Transverse colon (tissue), 4 donors: ENCODE data around the gene COL4A6. TPM values are rescaled to one million over a fixed set of nuclear protein-coding genes. Genes with fewer than 3 reads are reported as not detected.

Experiments used
- DNase-seq: peaks from one replicate; pipeline ENCODE4 v3.0.0-alpha.2; 2019
- H3K27ac ChIP-seq, 4 donors: fragments of 200-600 bp; sonication (generic); 2 replicates each; pipeline ENCODE4 v1.5.1; 2016 to 2018; ENCODE audit warnings: inconsistent platforms in 4 of 4
- H3K27me3 ChIP-seq: fragments of 200-600 bp; sonication (generic); 2 replicates; pipeline ENCODE4 v1.5.1; 2017; ENCODE audit warnings: inconsistent platforms
- H3K36me3 ChIP-seq, 4 donors: fragments of 200-600 bp; sonication (generic); 2 replicates each; pipeline ENCODE4 v1.5.1; 2017 to 2019; ENCODE audit warnings: inconsistent platforms in 4 of 4
- H3K4me1 ChIP-seq, 4 donors: fragments of 200-600 bp; sonication (generic); 2 replicates each; pipeline ENCODE4 v1.5.1; 2017 to 2020; ENCODE audit warnings: inconsistent platforms in 4 of 4
- H3K4me3 ChIP-seq, 4 donors: fragments of 200-600 bp; sonication (generic); 1 replicate in 1 of 4; 2 replicates in 3 of 4; pipeline versions ENCODE4 v1.5.1 to v1.6.1; 2017 to 2019; ENCODE audit warnings: inconsistent platforms in 4 of 4
- H3K9me3 ChIP-seq, 2 donors: fragments of 200-600 bp; sonication (generic); 2 replicates each; pipeline ENCODE4 v1.5.1; 2017 to 2019; ENCODE audit warnings: inconsistent platforms in 2 of 2
- EP300 ChIP-seq: sonication (generic); formaldehyde crosslinking; IDR thresholded peaks from one replicate; pipeline ENCODE4 v1.6.1; 2017; ENCODE audit warnings: antibody characterized with exemption, low read depth
- POLR2A ChIP-seq: fragments of 450-650 bp; IDR thresholded peaks from one replicate; pipeline ENCODE4 v1.6.1; 2016; ENCODE audit warnings: antibody characterized with exemption, mild to moderate bottlenecking, moderate library complexity
- POLR2AphosphoS5 ChIP-seq, 3 donors: sonication (generic); formaldehyde crosslinking; IDR thresholded peaks; one replicate each; pipeline ENCODE4 v1.6.1; 2016; ENCODE audit warnings: antibody characterized with exemption in 3 of 3
- WGBS, 2 donors: methylation state at CpG; one replicate each; pipeline ENCODE4 v1.1.5; 2018; ENCODE audit warnings: low coverage in 1 of 2; 5-methylcytosine and 5-hydroxymethylcytosine counted together
- in situ Hi-C, 4 donors: fragments of 200-750 bp; cut with MboI; loops; one replicate each; pipeline versions ENCODE4 v1.15.0 to v1.15.1; 2017; ENCODE audit warnings: low sequenced_read_pairs in 3 of 4, low pct_ligation_motif_present in 1 of 4, low pct_unique_long_range_greater_than_20kb in 1 of 4
- intact Hi-C: fragments of 100-400 bp; cut with DNase I; formaldehyde crosslinking; loops from one replicate; pipeline ENCODE4 v1.15.1; 2023; ENCODE audit warnings: low total_unique reads
- total RNA-seq, 4 donors: library from RNA; depleted of rRNA; stranded (reverse); fragments of >200 nt; gene quantifications; one replicate each; pipeline ENCODE4 v1.1.0, GENCODE V29; 2016
- TF ChIP-seq, protein P1 (sequence below), 5 experiments: fragments of 200-600 bp in 3 of 5; fragments of 450-650 bp in 2 of 5; sonication (generic) in 3 of 5; IDR thresholded peaks; 1 replicate in 2 of 5; 2 replicates in 3 of 5; pipeline ENCODE4 v1.5.1; 2016 to 2017; ENCODE audit warnings: antibody characterized with exemption in 5 of 5, inconsistent platforms in 3 of 5, mild to moderate bottlenecking in 2 of 5, moderate library complexity in 1 of 5

COL4A6 gene
- total RNA-seq, 4 donors from 2014 or later, result 0.32 to 0.75 (median 0.57) TPM

DNA sequence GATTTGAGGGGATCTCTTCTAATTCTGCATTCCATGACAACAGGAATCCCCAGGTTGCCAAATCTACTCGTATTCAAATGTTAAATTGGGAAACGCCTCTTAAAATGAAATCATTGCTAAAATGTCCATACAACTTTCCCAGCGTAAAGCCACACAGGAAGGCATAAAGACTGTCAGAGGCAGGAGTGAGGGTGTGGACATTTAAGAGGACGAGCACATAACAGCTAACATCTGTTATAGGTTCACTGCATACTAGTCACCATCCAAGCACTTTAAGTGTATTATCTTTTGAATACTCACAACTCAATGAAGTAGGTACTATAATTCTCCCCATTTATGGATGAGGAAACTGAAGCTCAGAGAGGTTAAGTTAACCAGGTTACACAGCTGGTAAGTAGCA, 311.1 kb downstream of the COL4A6 start:
- DNase-seq, result no peak
- Histone ChIP-seq H3K4me3 (no peak overlapping the region), H3K4me1 (no peaks in the 10 kb centered on the region), H3K9me3 (no peaks in the 10 kb centered on the region), H3K27me3 (no peaks in the 10 kb centered on the region), H3K27ac (no peak overlapping the region), H3K36me3 (no peaks in the 10 kb centered on the region)
- in situ Hi-C loops (no loop called here), intact Hi-C loops (no loop called here)
- 79 to 100% methylated on average over 2 to 4 of the region's 4 CpGs for WGBS, 2 donors
- TF ChIP-seq, protein P1, sequence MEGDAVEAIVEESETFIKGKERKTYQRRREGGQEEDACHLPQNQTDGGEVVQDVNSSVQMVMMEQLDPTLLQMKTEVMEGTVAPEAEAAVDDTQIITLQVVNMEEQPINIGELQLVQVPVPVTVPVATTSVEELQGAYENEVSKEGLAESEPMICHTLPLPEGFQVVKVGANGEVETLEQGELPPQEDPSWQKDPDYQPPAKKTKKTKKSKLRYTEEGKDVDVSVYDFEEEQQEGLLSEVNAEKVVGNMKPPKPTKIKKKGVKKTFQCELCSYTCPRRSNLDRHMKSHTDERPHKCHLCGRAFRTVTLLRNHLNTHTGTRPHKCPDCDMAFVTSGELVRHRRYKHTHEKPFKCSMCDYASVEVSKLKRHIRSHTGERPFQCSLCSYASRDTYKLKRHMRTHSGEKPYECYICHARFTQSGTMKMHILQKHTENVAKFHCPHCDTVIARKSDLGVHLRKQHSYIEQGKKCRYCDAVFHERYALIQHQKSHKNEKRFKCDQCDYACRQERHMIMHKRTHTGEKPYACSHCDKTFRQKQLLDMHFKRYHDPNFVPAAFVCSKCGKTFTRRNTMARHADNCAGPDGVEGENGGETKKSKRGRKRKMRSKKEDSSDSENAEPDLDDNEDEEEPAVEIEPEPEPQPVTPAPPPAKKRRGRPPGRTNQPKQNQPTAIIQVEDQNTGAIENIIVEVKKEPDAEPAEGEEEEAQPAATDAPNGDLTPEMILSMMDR (IDR thresholded peaks at IDR 0.05), result no peak
- TF ChIP-seq EP300, result no peak
- TF ChIP-seq POLR2AphosphoS5 (IDR thresholded peaks at IDR 0.05), result no peak
- no peak for TF ChIP-seq POLR2A

DNA sequence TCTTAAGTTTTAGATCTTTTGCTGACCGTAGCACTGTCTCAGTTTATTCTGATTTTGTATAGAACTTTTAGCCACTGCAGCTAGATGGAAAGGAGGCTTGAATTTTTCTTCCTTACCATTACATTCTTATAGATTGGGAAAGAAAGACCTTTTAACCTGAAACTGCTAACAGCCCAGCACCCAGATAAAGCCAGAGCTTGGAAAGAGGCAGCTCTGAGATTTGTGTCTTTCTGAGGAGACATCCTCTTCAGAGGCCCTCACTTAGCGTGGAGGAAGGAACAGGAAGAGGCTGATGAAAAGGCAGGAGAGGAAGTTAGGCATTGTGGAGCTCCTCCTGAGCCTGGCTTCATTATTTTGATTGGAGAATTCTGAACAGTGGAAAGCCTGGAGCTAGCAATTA, 311.6 kb downstream of the COL4A6 start:
- TF ChIP-seq EP300 (no peak), POLR2AphosphoS5 (IDR thresholded peaks at IDR 0.05) (no peak), POLR2A (no peak)
- TF ChIP-seq, protein P1 (IDR thresholded peaks at IDR 0.05), result no peak
- Histone ChIP-seq H3K4me3 (no peak overlapping the region), H3K4me1 (no peaks in the 10 kb centered on the region), H3K36me3 (no peaks in the 10 kb centered on the region), H3K27me3 (no peaks in the 10 kb centered on the region), H3K27ac (no peak overlapping the region), H3K9me3 (no peaks in the 10 kb centered on the region)
- no peak for DNase-seq
- in situ Hi-C loops (no loop called here), intact Hi-C loops (no loop called here)
- 75% methylated on average over 2 of the region's 2 CpGs; no CpG with 5 or more reads in 1 of the 2 donors for WGBS, 2 donors

DNA sequence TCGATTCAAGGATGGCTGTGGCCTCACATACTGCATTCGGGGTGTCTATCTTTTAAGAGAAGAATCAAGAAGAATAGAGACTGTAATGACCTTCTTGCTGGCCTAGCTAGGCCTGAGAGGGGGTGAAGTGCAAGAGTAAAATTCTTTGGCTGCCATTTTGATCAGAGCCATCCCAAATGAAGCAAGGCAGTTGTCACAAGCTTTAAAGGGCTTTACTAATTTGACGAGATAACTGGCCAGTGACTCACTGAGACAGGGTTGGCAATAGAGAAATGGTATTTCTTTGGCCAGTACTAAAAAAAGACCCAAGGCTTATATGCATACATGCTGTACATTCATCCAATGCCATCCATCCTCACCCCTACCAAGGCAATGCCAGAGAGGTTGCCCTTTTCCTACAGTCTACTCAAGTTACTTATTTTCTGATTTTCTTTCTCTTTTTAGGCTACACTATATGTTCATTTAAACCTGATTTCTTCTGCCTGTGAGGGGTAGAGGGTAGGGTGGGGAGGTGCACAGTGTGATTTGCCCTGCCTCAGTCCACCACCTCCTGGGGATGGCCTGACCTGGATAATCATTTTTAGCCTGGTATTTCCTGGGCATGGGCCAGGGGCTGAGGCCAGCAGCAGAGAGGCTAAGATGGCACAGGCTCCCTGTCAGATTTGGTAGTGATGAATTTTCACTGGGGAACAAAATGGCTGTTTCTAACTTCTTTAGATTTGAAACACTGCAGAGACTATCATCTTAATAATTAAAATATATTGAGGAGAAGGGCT, 314.4 kb downstream of the COL4A6 start:
- DNase-seq, result no peak
- H3K9me3 ChIP-seq, result no peaks in the 10 kb centered on the region
- no peaks in the 10 kb centered on the region for H3K27me3 ChIP-seq
- in situ Hi-C loops, result no loop called here
- no peak overlapping the region for H3K27ac ChIP-seq
- no peak overlapping the region for H3K4me3 ChIP-seq
- WGBS, 2 donors, result 74 to 100% methylated on average over 1 to 3 of the region's 3 CpGs
- no peak for TF ChIP-seq POLR2AphosphoS5 (IDR thresholded peaks at IDR 0.05)
- intact Hi-C loops, result no loop called here
- H3K36me3 ChIP-seq, result no peaks in the 10 kb centered on the region
- peaks cover 0 to 2% (median 0%) of the 10 kb centered on the region in 4 donors for H3K4me1 ChIP-seq

DNA sequence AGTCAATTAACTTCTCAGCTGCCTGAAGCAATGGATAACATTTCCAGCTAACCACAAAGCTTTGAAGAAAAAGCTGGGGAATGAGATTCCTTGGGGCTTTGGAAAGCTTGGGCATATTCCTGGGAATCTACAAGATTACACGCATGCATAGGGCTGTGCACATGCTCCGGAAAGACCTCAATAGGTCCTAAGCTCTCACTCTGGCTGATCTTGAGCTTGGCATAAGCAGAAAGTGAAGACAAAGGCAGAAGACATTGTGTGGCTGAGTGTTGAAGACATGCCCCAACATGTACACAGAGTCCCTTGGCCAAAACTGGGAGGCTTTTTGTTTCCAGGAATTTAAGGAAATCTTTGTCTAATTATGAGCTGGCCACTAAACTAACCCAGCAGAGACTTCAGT, 315.5 kb downstream of the COL4A6 start:
- TF ChIP-seq EP300, result no peak
- TF ChIP-seq, protein P1 (IDR thresholded peaks at IDR 0.05), result no peak
- TF ChIP-seq POLR2A, result no peak
- TF ChIP-seq POLR2AphosphoS5 (IDR thresholded peaks at IDR 0.05), result no peak
- in situ Hi-C loops, result no loop called here
- H3K4me3 ChIP-seq, result no peak overlapping the region
- no peaks in the 10 kb centered on the region for H3K36me3 ChIP-seq
- DNase-seq, result no peak
- H3K27me3 ChIP-seq, result no peaks in the 10 kb centered on the region
- no peak overlapping the region for H3K27ac ChIP-seq
- H3K4me1 ChIP-seq, result peaks cover 0 to 8% (median 2%) of the 10 kb centered on the region in 4 donors
- no peaks in the 10 kb centered on the region for H3K9me3 ChIP-seq
- 79% methylated on average over 2 of the region's 2 CpGs; no CpG with 5 or more reads in 1 of the 2 donors for WGBS, 2 donors
- intact Hi-C loops, result no loop called here
